CD4-positive, CD25-positive, alpha-beta regulatory T cell (primary cell): ENCODE results near the gene WWP2. TPM values are rescaled to one million over a fixed set of nuclear protein-coding genes. Genes with fewer than 3 reads are reported as not detected.

ENCODE experiments used
- ATAC-seq, 2 donors: fragments of 150-1000 bp; cut with Tn5 transposase; one replicate each; pipeline ENCODE4 v1.10.0; 2021; ENCODE audit warnings: low read depth in 2 of 2, moderate number of reproducible peaks in 2 of 2, moderate library complexity in 1 of 2
- DNase-seq, 3 donors: peaks; one replicate each; pipeline versions ENCODE4 v3.0.0 to v3.0.0-alpha.2; 2012 to 2022; ENCODE audit warnings: mixed read lengths in 1 of 3
- H3K27ac ChIP-seq: one replicate; pipeline ENCODE4 v1.7.0; 2013; ENCODE audit warnings: mild to moderate bottlenecking, low read length; ENCODE audit not compliant: insufficient read depth, poor library complexity, severe bottlenecking
- H3K27me3 ChIP-seq: one replicate; pipeline ENCODE4 v1.7.0; 2013; ENCODE audit warnings: low read length; ENCODE audit not compliant: control insufficient read depth, insufficient read depth
- H3K36me3 ChIP-seq: one replicate; pipeline ENCODE4 v1.7.0; 2013; ENCODE audit warnings: mild to moderate bottlenecking, low read length, moderate library complexity; ENCODE audit not compliant: control insufficient read depth, insufficient read depth
- H3K4me1 ChIP-seq: 2 replicates; pipeline ENCODE4 v1.7.0; 2013; ENCODE audit warnings: mild to moderate bottlenecking, low read length; ENCODE audit not compliant: insufficient read depth, control insufficient read depth, poor library complexity, severe bottlenecking
- H3K4me3 ChIP-seq: one replicate; pipeline ENCODE4 v1.7.0; 2013; ENCODE audit warnings: low read depth, mild to moderate bottlenecking, low read length, moderate library complexity
- H3K9me3 ChIP-seq, 2 experiments: 1 replicate in 1 of 2; 2 replicates in 1 of 2; pipeline ENCODE4 v1.7.0; 2013; ENCODE audit warnings: low read length in 2 of 2, mild to moderate bottlenecking in 1 of 2, moderate library complexity in 1 of 2; ENCODE audit not compliant: control insufficient read depth in 2 of 2
- H3K27ac Mint-ChIP-seq, 3 donors: one replicate each; pipeline ENCODE4 v1.8.0; 2020 to 2022; ENCODE audit warnings: mild to moderate bottlenecking in 3 of 3, mixed read lengths in 3 of 3, moderate library complexity in 2 of 3
- H3K27me3 Mint-ChIP-seq: one replicate; pipeline ENCODE4 v1.8.0; 2022; ENCODE audit warnings: mild to moderate bottlenecking, mixed read lengths
- H3K36me3 Mint-ChIP-seq: one replicate; pipeline ENCODE4 v1.8.0; 2020; ENCODE audit warnings: mixed read lengths
- H3K4me1 Mint-ChIP-seq, 4 donors: one replicate each; pipeline ENCODE4 v1.8.0; 2020 to 2022; ENCODE audit warnings: mixed read lengths in 4 of 4, mild to moderate bottlenecking in 1 of 4
- H3K4me3 Mint-ChIP-seq, 4 donors: one replicate each; pipeline ENCODE4 v1.8.0; 2020 to 2022; ENCODE audit warnings: mild to moderate bottlenecking in 4 of 4, mixed read lengths in 4 of 4, moderate library complexity in 3 of 4
- H3K9me3 Mint-ChIP-seq, 7 donors: one replicate each; pipeline ENCODE4 v1.8.0; 2020 to 2022; ENCODE audit warnings: mixed read lengths in 7 of 7, mild to moderate bottlenecking in 3 of 7, moderate library complexity in 2 of 7
- polyA plus RNA-seq, 4 donors: library from polyadenylated mRNA; unstranded; fragments of 300-500 nt; fragmentation: Illumina TruSeq; gene quantifications; one replicate each; pipeline ENCODE4 v1.2.3, GENCODE V29; 2021
- total RNA-seq: library from RNA; stranded (reverse); gene quantifications from one replicate; pipeline ENCODE4 v1.2.3, GENCODE V29; 2022

The WWP2 gene
- total and polyA plus RNA-seq, 5 donors from 2014 or later = 36.3 to 93.0 (median 41.5) TPM

- ATAC-seq (no peak), DNase-seq (no peak)
- no peaks in the 10 kb centered on the region for H3K4me1 ChIP-seq
- no peaks in the 10 kb centered on the region for H3K27me3 ChIP-seq
- Mint-ChIP-seq H3K27me3 (no peaks in the 10 kb centered on the region), H3K36me3 (peaks cover 39% of the 10 kb centered on the region), H3K4me3 (no peak overlapping the region), H3K4me1 (no peaks in the 10 kb centered on the region), H3K9me3 (peaks cover 0 to 1% (median 0%) of the 10 kb centered on the region in 7 donors), H3K27ac (no peak overlapping the region)
- H3K27ac ChIP-seq = no peak overlapping the region
- no peaks in the 10 kb centered on the region for H3K9me3 ChIP-seq
- H3K4me3 ChIP-seq = no peak overlapping the region
- H3K36me3 ChIP-seq = peaks cover 87% of the 10 kb centered on the region
Observed at GRCh38 chr16:69936751-69937211, 174.6 kb downstream of the WWP2 start.

GRCh38 chr16:69937465-69937951, 175.4 kb downstream of the WWP2 start:
- Histone ChIP-seq H3K27me3 (no peaks in the 10 kb centered on the region), H3K27ac (no peak overlapping the region), H3K4me1 (no peaks in the 10 kb centered on the region), H3K9me3 (no peaks in the 10 kb centered on the region), H3K4me3 (no peak overlapping the region), H3K36me3 (peaks cover 82% of the 10 kb centered on the region)
- Mint-ChIP-seq H3K36me3 (peaks cover 35% of the 10 kb centered on the region), H3K27ac (no peak overlapping the region), H3K4me1 (no peaks in the 10 kb centered on the region), H3K27me3 (no peaks in the 10 kb centered on the region), H3K9me3 (peaks cover 0 to 1% (median 0%) of the 10 kb centered on the region in 7 donors), H3K4me3 (no peak overlapping the region)
- ATAC-seq = no peak
- no peak for DNase-seq

GRCh38 chr16:69938981-69939820, 177.1 kb downstream of the WWP2 start:
- ATAC-seq (no peak), DNase-seq (no peak)
- Mint-ChIP-seq H3K36me3 (peaks cover 24% of the 10 kb centered on the region), H3K9me3 (peaks cover 0 to 1% (median 0%) of the 10 kb centered on the region in 7 donors), H3K27ac (no peak overlapping the region), H3K27me3 (no peaks in the 10 kb centered on the region), H3K4me1 (no peaks in the 10 kb centered on the region), H3K4me3 (no peak overlapping the region)
- Histone ChIP-seq H3K27ac (no peak overlapping the region), H3K27me3 (no peaks in the 10 kb centered on the region), H3K36me3 (peaks cover 68% of the 10 kb centered on the region), H3K4me1 (no peaks in the 10 kb centered on the region), H3K4me3 (no peak overlapping the region), H3K9me3 (no peaks in the 10 kb centered on the region)

GRCh38 chr16:69939821-69940585, 177.9 kb downstream of the WWP2 start:
- no peak for ATAC-seq
- H3K9me3 ChIP-seq = no peaks in the 10 kb centered on the region
- H3K27ac ChIP-seq = no peak overlapping the region
- Mint-ChIP-seq H3K4me1 (no peaks in the 10 kb centered on the region), H3K4me3 (no peak overlapping the region), H3K27ac (no peak overlapping the region), H3K27me3 (no peaks in the 10 kb centered on the region), H3K36me3 (peaks cover 23% of the 10 kb centered on the region), H3K9me3 (peaks cover 0 to 1% (median 0%) of the 10 kb centered on the region in 7 donors)
- no peak for DNase-seq
- H3K36me3 ChIP-seq = peaks cover 60% of the 10 kb centered on the region
- H3K27me3 ChIP-seq = no peaks in the 10 kb centered on the region
- H3K4me3 ChIP-seq = no peak overlapping the region
- H3K4me1 ChIP-seq = no peaks in the 10 kb centered on the region

- H3K36me3 ChIP-seq = peaks cover 53% of the 10 kb centered on the region
- H3K27ac Mint-ChIP-seq = no peak overlapping the region
- H3K4me3 ChIP-seq = no peak overlapping the region
- peaks cover 23% of the 10 kb centered on the region for H3K36me3 Mint-ChIP-seq
- H3K9me3 Mint-ChIP-seq = peaks cover 0 to 1% (median 0%) of the 10 kb centered on the region in 7 donors
- H3K4me3 Mint-ChIP-seq = no peak overlapping the region
- no peaks in the 10 kb centered on the region for H3K27me3 ChIP-seq
- no peak overlapping the region for H3K27ac ChIP-seq
- DNase-seq (no peak), ATAC-seq (no peak)
- H3K4me1 Mint-ChIP-seq = no peaks in the 10 kb centered on the region
- no peaks in the 10 kb centered on the region for H3K4me1 ChIP-seq
- H3K9me3 ChIP-seq = no peaks in the 10 kb centered on the region
- no peaks in the 10 kb centered on the region for H3K27me3 Mint-ChIP-seq
Observed at GRCh38 chr16:69940676-69941075, 178.5 kb downstream of the WWP2 start.

GRCh38 chr16:69941251-69942098, 179.3 kb downstream of the WWP2 start:
- Mint-ChIP-seq H3K27ac (no peak overlapping the region), H3K4me1 (no peaks in the 10 kb centered on the region), H3K9me3 (peaks cover 0 to 1% (median 0%) of the 10 kb centered on the region in 7 donors), H3K36me3 (peaks cover 18% of the 10 kb centered on the region), H3K27me3 (no peaks in the 10 kb centered on the region), H3K4me3 (no peak overlapping the region)
- Histone ChIP-seq H3K27me3 (no peaks in the 10 kb centered on the region), H3K4me3 (no peak overlapping the region), H3K4me1 (no peaks in the 10 kb centered on the region), H3K36me3 (peaks cover 45% of the 10 kb centered on the region), H3K27ac (no peak overlapping the region), H3K9me3 (no peaks in the 10 kb centered on the region)
- ATAC-seq (no peak), DNase-seq (no peak)

- H3K9me3 ChIP-seq = no peaks in the 10 kb centered on the region
- peaks cover 39% of the 10 kb centered on the region for H3K36me3 ChIP-seq
- H3K27ac ChIP-seq = no peak overlapping the region
- H3K27ac Mint-ChIP-seq = no peak overlapping the region
- no peaks in the 10 kb centered on the region for H3K27me3 ChIP-seq
- H3K4me3 ChIP-seq = no peak overlapping the region
- no peaks in the 10 kb centered on the region for H3K4me1 Mint-ChIP-seq
- H3K27me3 Mint-ChIP-seq = no peaks in the 10 kb centered on the region
- H3K9me3 Mint-ChIP-seq = peaks cover 0 to 1% (median 0%) of the 10 kb centered on the region in 7 donors
- H3K4me1 ChIP-seq = no peaks in the 10 kb centered on the region
- DNase-seq (no peak), ATAC-seq (no peak)
- H3K36me3 Mint-ChIP-seq = peaks cover 12% of the 10 kb centered on the region
- no peak overlapping the region for H3K4me3 Mint-ChIP-seq
Observed at GRCh38 chr16:69942099-69942491, 180.0 kb downstream of the WWP2 start.
